LHCN-M2 (cell line): ENCODE results near the gene IL18RAP. TPM values are rescaled to one million over a fixed set of nuclear protein-coding genes. Genes with fewer than 3 reads are reported as not detected.

ENCODE experiments used
- DNase-seq: peaks from one replicate; pipeline ENCODE4 v3.0.0-alpha.2; 2012; ENCODE audit warnings: low read depth
- total RNA-seq: library from RNA; depleted of rRNA; stranded (reverse); fragments of >200 nt; gene quantifications from 2 replicates; pipeline ENCODE4 v1.2.3, GENCODE V29; 2014; rRNA removed

IL18RAP gene
- total RNA-seq, 1 experiment from 2014 or later = not detected

- no peak for DNase-seq
These were observed 75.5 kb downstream of the IL18RAP start for GRCh38 chr2:102498414-102498813.

- DNase-seq = no peak
These were observed 76.6 kb downstream of the IL18RAP start for GRCh38 chr2:102499558-102499957.

Other genes starting within 250 kb of the IL18RAP start
- 0.57 and 1.2 TPM in 2 replicates for gene IL1RL2, start 236.1 kb upstream of the IL18RAP start, total RNA-seq
- not detected in 2 replicates for gene IL1RL1, start 111.6 kb upstream of the IL18RAP start, total RNA-seq
- gene IL18R1, start 67.4 kb upstream of the IL18RAP start, total RNA-seq = 0.06 TPM in 1 of 2 replicates, not detected in the other
- gene SLC9A4, start 50.1 kb downstream of the IL18RAP start, total RNA-seq = 0.06 TPM in 2 replicates
- not detected in 2 replicates for gene SLC9A2, start 196.4 kb downstream of the IL18RAP start, total RNA-seq